Measurements from ENCODE around the gene PXK. TPM values are rescaled to one million over a fixed set of nuclear protein-coding genes. Genes with fewer than 3 reads are reported as not detected.
"Not testable (repeated sequence)": the region's sequence is repeated elsewhere in the genome, so short reads cannot be mapped to it uniquely, and the experiment has no call there.

The PXK gene
- total RNA-seq, 1 donor from 2014 or later = 12.4 TPM

GRCh38 chr3:58336135-58336882 lies 3.6 kb downstream of the PXK start:
- DNase-seq (ENCODE audit: extremely low spot score, unreplicated experiment) = no peak
- Mint-ChIP-seq H3K36me3 (peaks cover 9% of the 10 kb centered on the region), H3K9me3 (no peaks in the 10 kb centered on the region), H3K27me3 (no peaks in the 10 kb centered on the region), H3K4me3 (no peak overlapping the region), H3K4me1 (ENCODE audit: unreplicated experiment) (peaks cover 20% of the 10 kb centered on the region), H3K27ac (no peak overlapping the region)
- TF ChIP-seq CTCF (conservative IDR thresholded peaks at IDR 0.05) = no peak

- Mint-ChIP-seq H3K27me3 (no peaks in the 10 kb centered on the region), H3K9me3 (no peaks in the 10 kb centered on the region), H3K4me3 (no peak overlapping the region), H3K4me1 (ENCODE audit: unreplicated experiment) (peaks cover 20% of the 10 kb centered on the region), H3K27ac (no peak overlapping the region), H3K36me3 (peaks cover 9% of the 10 kb centered on the region)
- TF ChIP-seq CTCF (conservative IDR thresholded peaks at IDR 0.05) = no peak
- DNase-seq (ENCODE audit: extremely low spot score, unreplicated experiment) = no peak
These were observed 4.5 kb downstream of the PXK start for GRCh38 chr3:58337190-58337589.

GRCh38 chr3:58339146-58339545 lies 6.5 kb downstream of the PXK start:
- H3K27me3 Mint-ChIP-seq; DNase-seq (ENCODE audit: extremely low spot score, unreplicated experiment); H3K27ac Mint-ChIP-seq: not testable (repeated sequence)

GRCh38 chr3:58340594-58341244 lies 8.0 kb downstream of the PXK start:
- H3K4me3 Mint-ChIP-seq = no peak overlapping the region
- no peaks in the 10 kb centered on the region for H3K27me3 Mint-ChIP-seq

More at GRCh38 chr3:58339146-58339545, 6.5 kb downstream of the PXK start:
- not testable (repeated sequence) for H3K9me3 Mint-ChIP-seq, H3K4me3 Mint-ChIP-seq, H3K36me3 Mint-ChIP-seq
- H3K4me1 Mint-ChIP-seq (ENCODE audit: unreplicated experiment) = peaks cover 11% of the 10 kb centered on the region

GRCh38 chr3:58341376-58341775 lies 8.7 kb downstream of the PXK start:
- TF ChIP-seq CTCF (conservative IDR thresholded peaks at IDR 0.05) = no peak
- no peak overlapping the region for H3K27ac Mint-ChIP-seq
- H3K4me3 Mint-ChIP-seq = no peak overlapping the region
- H3K4me1 Mint-ChIP-seq (ENCODE audit: unreplicated experiment) = no peaks in the 10 kb centered on the region
- peaks cover 13% of the 10 kb centered on the region for H3K36me3 Mint-ChIP-seq
- H3K9me3 Mint-ChIP-seq = no peaks in the 10 kb centered on the region
- no peaks in the 10 kb centered on the region for H3K27me3 Mint-ChIP-seq
- DNase-seq (ENCODE audit: extremely low spot score, unreplicated experiment) = no peak

More at GRCh38 chr3:58340594-58341244, 8.0 kb downstream of the PXK start:
- DNase-seq (ENCODE audit: extremely low spot score, unreplicated experiment) = no peak
- Mint-ChIP-seq H3K36me3 (peaks cover 9% of the 10 kb centered on the region), H3K27ac (no peak overlapping the region), H3K9me3 (no peaks in the 10 kb centered on the region), H3K4me1 (ENCODE audit: unreplicated experiment) (no peaks in the 10 kb centered on the region)
- no peak for TF ChIP-seq CTCF (conservative IDR thresholded peaks at IDR 0.05)

- no peak overlapping the region for H3K27ac Mint-ChIP-seq
- H3K4me1 Mint-ChIP-seq (ENCODE audit: unreplicated experiment) = no peaks in the 10 kb centered on the region
- H3K4me3 Mint-ChIP-seq = no peak overlapping the region
- peaks cover 13% of the 10 kb centered on the region for H3K36me3 Mint-ChIP-seq
- no peaks in the 10 kb centered on the region for H3K9me3 Mint-ChIP-seq
- no peak for TF ChIP-seq CTCF (conservative IDR thresholded peaks at IDR 0.05)
- no peak for DNase-seq (ENCODE audit: extremely low spot score, unreplicated experiment)
- no peaks in the 10 kb centered on the region for H3K27me3 Mint-ChIP-seq
These were observed 10.0 kb downstream of the PXK start for GRCh38 chr3:58342676-58343075.

Data from type B pancreatic cell (in vitro differentiated cells).